ENCODE data around the gene MAGEB2.

The MAGEB2 gene

GRCh38 chrX:30215357-30215843 is at the start of gene MAGEB2:
Gene MAGEB2 (plus strand): TSS chrX:30215563. CDS start chrX:30218581, 3,018 bp downstream.
- no peak for TF ChIP-seq HOXA7 (CRISPR knock-in tag; IDR thresholded peaks at IDR 0.05; ENCODE audit: borderline replicate concordance)
- no peak for TF ChIP-seq KLF1 (tag by site-specific recombination; IDR thresholded peaks at IDR 0.05)
- TF ChIP-seq SP2 (tag by site-specific recombination; IDR thresholded peaks at IDR 0.05): no peak
- TF ChIP-seq KLF10 (tag by site-specific recombination; IDR thresholded peaks at IDR 0.05): no peak
- no peak for TF ChIP-seq FEZF1 (tag by site-specific recombination; IDR thresholded peaks at IDR 0.05)
- TF ChIP-seq ZNF311 (tag by site-specific recombination; IDR thresholded peaks at IDR 0.05; ENCODE audit: borderline replicate concordance): no peak
- TF ChIP-seq ZNF239 (tag by site-specific recombination; IDR thresholded peaks at IDR 0.05): no peak
- no peak for TF ChIP-seq ZNF501 (tag by site-specific recombination; IDR thresholded peaks at IDR 0.05)
- TF ChIP-seq ZNF558 (tag by site-specific recombination; IDR thresholded peaks at IDR 0.05): no peak
- no peak for TF ChIP-seq ZNF248 (tag by site-specific recombination; IDR thresholded peaks at IDR 0.05)
- no peak for TF ChIP-seq ZFP3 (tag by site-specific recombination; IDR thresholded peaks at IDR 0.05; ENCODE audit: low read depth)
- no peak for TF ChIP-seq ZBTB44 (tag by site-specific recombination; IDR thresholded peaks at IDR 0.05)
- no peak for TF ChIP-seq IKZF3 (tag by site-specific recombination; IDR thresholded peaks at IDR 0.05)
- no peak for TF ChIP-seq ZSCAN5A (tag by site-specific recombination; IDR thresholded peaks at IDR 0.05)
- no peak for TF ChIP-seq GLIS2 (tag by site-specific recombination; IDR thresholded peaks at IDR 0.05)
- no peak for TF ChIP-seq PBX3 (CRISPR knock-in tag; IDR thresholded peaks at IDR 0.05)
- TF ChIP-seq KLF9 (tag by site-specific recombination; IDR thresholded peaks at IDR 0.05; ENCODE audit: low read depth): no peak
- no peak for TF ChIP-seq ZNF302 (tag by site-specific recombination; IDR thresholded peaks at IDR 0.05; ENCODE audit: low read depth)
- TF ChIP-seq ZSCAN4 (tag by site-specific recombination; IDR thresholded peaks at IDR 0.05): no peak
- no peaks in the 10 kb centered on the region for H3K36me3 ChIP-seq (ENCODE audit: control insufficient read depth in 2 of 2, insufficient read depth in 1 of 2, low read length in 2 of 2)
- H3K9me3 ChIP-seq (ENCODE audit: control insufficient read depth, insufficient read depth, low read depth, low read length): no peaks in the 10 kb centered on the region
- ChIA-PET POLR2A (no interaction called here), CTCF (no interaction called here)
- H3K27ac ChIP-seq (ENCODE audit: extremely low read depth, low read depth, low read length): no peak within 1 kb of the TSS
- H3K4me1 ChIP-seq (ENCODE audit: control insufficient read depth, insufficient read depth, low read length): no peaks in the 10 kb centered on the region
- H3K4me3 ChIP-seq (ENCODE audit: low read depth, low read length): no peak within 1 kb of the TSS

GRCh38 chrX:30170900-30171299 is 44.5 kb upstream of the MAGEB2 start:
- H3K4me1 ChIP-seq (ENCODE audit: control insufficient read depth, insufficient read depth, low read length): no peaks in the 10 kb centered on the region
- no peaks in the 10 kb centered on the region for H3K9me3 ChIP-seq (ENCODE audit: control insufficient read depth, insufficient read depth, low read depth, low read length)
- POLR2A ChIA-PET: no interaction called here
- H3K27ac ChIP-seq (ENCODE audit: extremely low read depth, low read depth, low read length): no peak overlapping the region
- H3K4me3 ChIP-seq (ENCODE audit: low read depth, low read length): no peak overlapping the region
- H3K36me3 ChIP-seq (ENCODE audit: control insufficient read depth in 2 of 2, insufficient read depth in 1 of 2, low read length in 2 of 2): no peaks in the 10 kb centered on the region
- TF ChIP-seq PRDM6 (tag by site-specific recombination; IDR thresholded peaks at IDR 0.05) (no peak), ZNF2 (tag by site-specific recombination; IDR thresholded peaks at IDR 0.05) (no peak), ZNF707 (tag by site-specific recombination; IDR thresholded peaks at IDR 0.05) (no peak), ZIC2 (tag by site-specific recombination; IDR thresholded peaks at IDR 0.05) (no peak), ZNF529 (tag by site-specific recombination; IDR thresholded peaks at IDR 0.05; ENCODE audit: insufficient replicate concordance) (no peak)
- CTCF ChIA-PET: no interaction called here
